ENCODE data around the gene RABL6. TPM values are rescaled to one million over a fixed set of nuclear protein-coding genes. Genes with fewer than 3 reads are reported as not detected.
"Not testable (repeated sequence)": the region's sequence is repeated elsewhere in the genome, so short reads cannot be mapped to it uniquely, and the experiment has no call there.

The RABL6 gene
- polyA plus RNA-seq (ENCODE audit: insufficient read length in 4 of 4) = 10 to 100 TPM; 39.9 to 78.9 (median 60.1) TPM

GRCh38 chr9:136807281-136808074 lies at the start of gene RABL6:
RABL6 (plus strand) TSS chr9:136807948; CDS start chr9:136808197, 249 bp downstream.
- peak in 1 of 4 donors; percentile 50 for DNase-seq (ENCODE audit: low read depth in 4 of 4, low spot score in 3 of 4)

- DNase-seq (ENCODE audit: low read depth in 4 of 4, low spot score in 3 of 4) = no peak
Measured at GRCh38 chr9:136759001-136759400, 48.7 kb upstream of the RABL6 start.

GRCh38 chr9:136759436-136760325 lies 48.1 kb upstream of the RABL6 start:
- DNase-seq (ENCODE audit: low read depth in 4 of 4, low spot score in 3 of 4) = no peak

- no peak for DNase-seq (ENCODE audit: low read depth in 4 of 4, low spot score in 3 of 4)
Measured at GRCh38 chr9:136760424-136760823, 47.3 kb upstream of the RABL6 start.

GRCh38 chr9:136760834-136761544 lies 46.8 kb upstream of the RABL6 start:
- DNase-seq (ENCODE audit: low read depth in 4 of 4, low spot score in 3 of 4) = not testable (repeated sequence)

GRCh38 chr9:136761545-136761981 lies 46.2 kb upstream of the RABL6 start:
- DNase-seq (ENCODE audit: low read depth in 4 of 4, low spot score in 3 of 4) = no peak

GRCh38 chr9:136762221-136762691 lies 45.5 kb upstream of the RABL6 start:
- DNase-seq (ENCODE audit: low read depth in 4 of 4, low spot score in 3 of 4) = no peak

- DNase-seq (ENCODE audit: low read depth in 4 of 4, low spot score in 3 of 4) = no peak
Measured at GRCh38 chr9:136762915-136763648, 44.7 kb upstream of the RABL6 start.

- no peak for DNase-seq (ENCODE audit: low read depth in 4 of 4, low spot score in 3 of 4)
Measured at GRCh38 chr9:136763649-136764035, 44.1 kb upstream of the RABL6 start.

- no peak for DNase-seq (ENCODE audit: low read depth in 4 of 4, low spot score in 3 of 4)
Measured at GRCh38 chr9:136764301-136764891, 43.4 kb upstream of the RABL6 start, which contains the start of gene LCN15. LCN15 (minus strand) TSS chr9:136764518; CDS start chr9:136764488, 30 bp downstream.

- no peak for DNase-seq (ENCODE audit: low read depth in 4 of 4, low spot score in 3 of 4)
Measured at GRCh38 chr9:136765041-136765440, 42.7 kb upstream of the RABL6 start.

- not testable (repeated sequence) for DNase-seq (ENCODE audit: low read depth in 4 of 4, low spot score in 3 of 4)
Measured at GRCh38 chr9:136765745-136766409, 41.9 kb upstream of the RABL6 start.

GRCh38 chr9:136766410-136767120 lies 41.2 kb upstream of the RABL6 start:
- not testable (repeated sequence) for DNase-seq (ENCODE audit: low read depth in 4 of 4, low spot score in 3 of 4)

- DNase-seq (ENCODE audit: low read depth in 4 of 4, low spot score in 3 of 4) = no peak
Measured at GRCh38 chr9:136769710-136770191, 38.0 kb upstream of the RABL6 start.

- no peak for DNase-seq (ENCODE audit: low read depth in 4 of 4, low spot score in 3 of 4)
Measured at GRCh38 chr9:136771907-136772415, 35.8 kb upstream of the RABL6 start.

GRCh38 chr9:136773386-136774044 lies 34.2 kb upstream of the RABL6 start:
- DNase-seq (ENCODE audit: low read depth in 4 of 4, low spot score in 3 of 4) = no peak

GRCh38 chr9:136774416-136775045 lies 33.2 kb upstream of the RABL6 start:
- DNase-seq (ENCODE audit: low read depth in 4 of 4, low spot score in 3 of 4) = no peak
